ENCODE results near the gene DPYSL5.

The DPYSL5 gene

DNA sequence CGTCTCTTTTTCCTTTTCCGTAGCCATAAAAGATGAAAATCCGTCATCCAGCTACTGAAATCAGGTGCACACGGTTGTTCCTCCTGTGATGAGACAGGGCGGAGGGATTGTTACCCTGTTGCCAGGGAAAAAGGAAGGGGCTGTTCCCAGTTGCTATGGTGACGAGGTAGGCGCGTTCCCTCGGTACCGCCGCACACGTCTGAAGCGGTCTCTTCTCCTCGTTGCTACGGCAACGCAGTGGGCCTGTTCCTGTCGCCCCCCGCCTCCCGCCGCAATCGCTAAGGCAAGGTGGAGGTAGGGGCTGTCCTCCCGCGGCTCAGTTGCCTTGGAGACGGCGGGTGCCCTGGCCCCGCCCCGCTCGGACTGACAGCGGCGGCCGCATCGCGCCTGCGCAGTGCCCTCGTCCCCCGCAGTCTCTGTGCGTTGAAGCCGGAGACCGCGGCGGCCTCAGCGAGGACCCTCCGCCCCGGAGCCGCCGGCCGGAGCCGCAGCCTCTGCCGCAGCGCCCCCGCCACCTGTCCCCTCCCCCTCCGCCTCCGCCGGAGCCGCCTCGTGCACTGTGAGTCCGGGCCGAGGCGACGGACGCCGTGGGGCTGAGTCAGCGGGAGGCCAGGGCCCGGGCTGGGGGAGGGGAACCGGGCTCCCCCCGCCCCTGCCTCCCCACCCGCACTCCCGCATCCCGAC lies 122.5 kb downstream of the DPYSL5 start, which contains the start of gene MAPRE3:
Gene MAPRE3, plus strand, starts transcription at position 394 of the 684 bp plus-strand sequence. CDS start 51,582 bp downstream, outside the sequence.
- DNase-seq: peak; percentile 88

DNA sequence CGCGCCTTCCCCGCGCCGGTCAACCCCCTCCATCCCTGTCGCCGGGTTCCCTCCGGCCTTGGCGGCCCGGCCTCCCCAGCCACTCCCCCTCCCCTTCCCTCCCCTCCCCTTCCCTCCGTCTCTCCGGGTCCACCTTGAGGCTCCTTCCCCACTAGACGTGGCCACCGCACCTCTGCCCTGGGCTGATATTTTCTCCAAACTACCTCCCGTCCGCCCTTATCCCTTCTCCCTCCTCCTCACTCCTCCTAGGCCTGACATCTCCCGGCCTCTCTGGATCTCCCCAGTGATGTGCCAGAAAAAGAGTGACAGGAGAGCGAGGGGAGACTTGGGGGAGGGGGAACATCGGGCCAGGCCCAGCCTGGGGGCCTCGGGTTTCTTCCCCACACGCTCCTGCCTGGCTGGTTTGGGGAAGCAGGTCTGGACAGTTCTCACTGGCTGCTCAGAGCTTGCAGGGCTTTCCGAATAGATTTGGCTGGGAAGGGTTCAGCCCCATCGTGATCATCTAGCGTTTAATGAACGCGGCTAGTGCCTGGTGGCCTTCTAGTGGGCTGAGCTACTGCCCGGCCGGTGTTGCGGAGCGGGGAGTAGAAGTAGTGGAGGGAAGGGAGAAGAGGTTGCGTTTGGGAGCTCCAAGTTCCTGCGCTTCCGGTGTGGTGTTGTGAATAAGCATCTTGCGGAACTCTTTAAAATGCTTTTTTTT lies 123.1 kb downstream of the DPYSL5 start:
- DNase-seq: peak; percentile 28

GRCh38 chr2:26971911-26972786 lies 124.2 kb downstream of the DPYSL5 start:
- no peak for DNase-seq

DNA sequence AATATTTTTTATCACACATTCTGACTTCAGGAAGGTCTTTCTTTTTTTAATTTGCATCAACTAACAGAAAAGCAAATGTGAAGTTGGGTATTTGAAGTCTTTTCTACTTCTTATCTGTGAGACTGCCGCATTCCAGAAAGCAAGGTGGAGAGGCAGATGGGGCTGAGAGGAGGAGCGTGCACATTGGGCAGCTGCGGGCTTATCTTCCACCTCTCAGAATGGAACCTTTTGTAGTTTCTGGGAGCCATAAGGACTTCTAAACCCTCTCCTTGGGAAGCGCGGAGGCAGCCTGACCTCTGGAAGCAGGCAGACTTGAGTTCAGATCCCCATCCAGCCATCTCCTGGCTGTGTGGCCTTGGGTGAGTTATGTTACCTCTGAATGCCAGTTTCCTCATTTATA lies 126.4 kb downstream of the DPYSL5 start:
- DNase-seq: no peak

GRCh38 chr2:26975102-26975501 lies 127.2 kb downstream of the DPYSL5 start:
- no peak for DNase-seq

DNA sequence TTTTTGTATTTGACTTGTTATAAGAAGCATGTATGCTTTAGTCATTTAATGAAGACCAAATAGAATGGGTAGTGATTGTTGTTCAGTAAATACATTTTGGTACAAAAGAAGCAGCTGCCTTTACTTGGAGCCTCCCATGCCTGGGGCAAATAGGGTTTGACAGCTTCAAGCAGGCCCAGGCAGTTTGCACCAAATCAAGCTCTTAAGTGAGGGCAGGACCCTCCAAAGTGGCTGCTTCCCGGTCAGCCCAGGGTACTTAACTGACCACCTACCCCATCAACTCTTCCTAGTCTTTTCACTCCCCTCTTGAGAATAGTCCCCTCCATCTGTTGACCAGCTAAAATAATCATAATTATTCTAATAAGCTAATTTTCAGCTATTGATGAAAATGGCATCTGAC lies 127.7 kb downstream of the DPYSL5 start:
- no peak for DNase-seq

GRCh38 chr2:26976237-26976636 lies 128.3 kb downstream of the DPYSL5 start:
- no peak for DNase-seq

DNA sequence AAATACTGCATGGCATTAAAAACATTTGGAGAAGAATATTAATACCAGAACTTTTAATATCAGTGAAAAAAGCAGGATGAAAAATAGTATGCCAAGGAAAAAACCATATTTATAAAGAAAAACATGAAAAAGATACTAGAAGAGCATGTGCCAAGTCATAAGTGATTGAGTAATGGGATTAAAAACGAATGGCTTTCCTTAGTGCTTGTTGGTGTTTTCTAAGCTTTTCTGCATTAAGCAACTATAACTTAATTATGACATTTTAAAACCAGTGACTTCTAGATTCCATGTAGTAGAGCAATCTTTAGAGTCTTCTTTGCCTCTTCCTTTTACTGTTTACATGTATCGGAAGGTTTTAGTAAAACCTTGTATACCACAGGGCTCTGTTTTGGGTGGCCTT lies 129.1 kb downstream of the DPYSL5 start:
- no peak for DNase-seq

DNA sequence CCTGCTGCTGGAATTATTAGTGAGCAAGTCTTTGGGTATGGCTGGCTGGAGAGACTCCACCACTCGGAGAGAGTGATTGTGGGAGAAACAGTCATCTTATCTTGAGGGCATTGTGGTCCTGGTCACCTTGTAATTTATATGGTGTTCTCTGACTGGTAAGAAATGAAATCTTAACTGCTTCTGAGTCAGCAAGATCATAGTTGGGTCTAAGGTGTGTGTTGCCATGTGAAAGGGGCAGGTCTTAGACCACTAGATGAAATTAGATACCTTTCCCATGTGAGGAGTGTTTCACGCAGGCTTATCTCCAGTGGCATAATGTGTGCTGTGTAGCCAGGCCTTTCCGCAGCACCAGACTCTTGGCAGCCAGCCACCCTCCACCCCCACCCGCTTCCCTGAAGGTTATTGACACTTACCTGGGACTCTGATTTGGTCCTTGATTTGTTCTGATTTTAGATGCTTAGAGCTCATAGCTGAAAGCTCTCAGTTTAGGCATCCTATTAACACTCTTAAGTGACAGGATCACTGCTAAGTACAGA lies 130.2 kb downstream of the DPYSL5 start:
- peak; percentile 31 for DNase-seq

- no peak for DNase-seq
These were observed 131.8 kb downstream of the DPYSL5 start for GRCh38 chr2:26979741-26980140.

GRCh38 chr2:26980971-26981370 lies 133.0 kb downstream of the DPYSL5 start:
- no peak for DNase-seq

DNA sequence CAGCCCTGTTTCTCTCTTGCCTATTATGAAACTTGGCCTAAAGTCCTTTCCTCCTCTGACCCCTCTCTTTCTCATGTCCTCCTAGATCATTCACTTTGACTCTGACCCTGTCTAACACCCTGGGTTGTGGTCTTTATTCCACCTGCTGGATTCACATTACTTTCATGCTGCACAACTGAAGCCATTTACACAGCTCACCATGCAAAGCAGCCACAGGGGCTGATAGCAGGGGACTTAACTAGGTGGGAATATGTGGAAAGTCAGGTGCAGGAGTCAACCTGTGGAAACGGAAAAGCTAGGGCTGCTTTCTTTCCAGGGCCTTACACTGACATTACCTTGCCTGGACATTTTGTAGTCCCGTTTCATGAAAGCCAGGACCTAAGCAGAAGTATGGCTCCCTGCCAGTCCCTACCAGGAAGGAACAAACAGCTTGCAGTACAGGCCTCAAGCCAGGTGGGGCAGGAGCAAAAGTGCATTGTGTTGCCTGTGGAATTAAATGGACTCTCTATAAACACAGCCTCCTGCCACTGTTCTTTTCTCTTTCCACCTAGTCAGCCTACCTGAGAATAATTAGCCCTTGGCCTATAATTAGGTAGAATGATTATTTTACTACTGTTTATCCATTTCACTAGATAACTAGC lies 134.3 kb downstream of the DPYSL5 start:
- peak; percentile 83 for DNase-seq

DNA sequence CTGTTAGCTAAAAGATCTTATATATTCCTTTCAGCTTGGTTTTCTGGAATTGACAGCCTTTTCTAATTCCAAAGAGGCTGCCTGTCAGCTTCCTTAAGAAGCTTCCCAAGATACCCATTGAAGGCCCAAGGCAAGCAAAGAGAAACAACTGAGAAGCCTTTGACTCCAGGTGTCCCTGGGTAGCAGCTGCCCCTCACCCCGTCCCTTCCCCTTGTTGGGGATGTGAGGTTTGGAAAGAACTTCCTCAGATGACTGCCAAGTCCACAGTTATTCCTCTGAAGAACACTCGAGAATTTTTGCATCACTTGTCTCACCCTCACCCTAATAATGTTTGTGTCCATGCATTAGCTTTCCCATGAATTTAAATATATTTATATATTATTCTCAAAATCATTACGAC lies 135.8 kb downstream of the DPYSL5 start:
- no peak for DNase-seq

GRCh38 chr2:26985807-26986206 lies 137.9 kb downstream of the DPYSL5 start:
- no peak for DNase-seq

DNA sequence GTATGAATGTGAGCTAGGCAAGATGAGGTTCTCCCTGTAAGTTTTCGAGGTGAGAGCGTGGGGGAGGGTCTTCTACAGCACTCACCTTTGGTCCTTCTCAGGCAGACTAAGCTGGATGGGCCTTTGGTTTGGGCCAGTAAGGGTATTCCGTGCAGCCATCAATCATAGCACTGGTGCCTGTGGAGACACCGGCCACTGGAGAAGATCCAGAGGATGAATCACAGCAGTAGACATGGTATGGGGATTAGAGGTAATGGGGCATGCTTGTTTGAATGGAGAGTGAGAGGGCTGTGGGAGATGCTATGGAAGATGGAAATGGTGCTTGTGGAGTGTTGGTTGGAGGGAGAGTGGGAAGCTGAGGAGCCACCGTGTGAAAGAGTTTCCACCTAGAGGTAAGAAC lies 138.6 kb downstream of the DPYSL5 start:
- no peak for DNase-seq

GRCh38 chr2:26988058-26988860 lies 140.3 kb downstream of the DPYSL5 start:
- DNase-seq: no peak

DNA sequence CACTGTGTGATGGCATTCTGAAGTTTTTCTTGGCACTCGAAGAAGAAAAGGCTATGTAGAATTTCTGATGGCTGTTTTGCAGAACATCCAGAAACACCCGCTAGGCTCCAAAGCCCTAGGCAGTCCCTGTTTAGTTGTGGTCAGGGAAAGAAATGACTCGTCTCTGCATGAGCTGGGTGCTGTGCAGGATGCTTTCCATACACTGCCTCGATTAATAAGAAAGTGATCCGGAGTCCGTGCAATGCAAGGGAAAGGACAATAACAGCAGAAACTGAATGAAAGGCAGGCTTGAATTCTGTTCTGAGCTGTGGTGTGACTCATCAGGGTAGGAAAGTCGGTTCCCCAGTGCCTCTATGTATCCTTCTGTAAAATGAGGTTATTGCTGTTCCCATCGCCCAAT lies 141.2 kb downstream of the DPYSL5 start:
- no peak for DNase-seq

- no peak for DNase-seq
These were observed 143.8 kb downstream of the DPYSL5 start for GRCh38 chr2:26991717-26992116.

DNA sequence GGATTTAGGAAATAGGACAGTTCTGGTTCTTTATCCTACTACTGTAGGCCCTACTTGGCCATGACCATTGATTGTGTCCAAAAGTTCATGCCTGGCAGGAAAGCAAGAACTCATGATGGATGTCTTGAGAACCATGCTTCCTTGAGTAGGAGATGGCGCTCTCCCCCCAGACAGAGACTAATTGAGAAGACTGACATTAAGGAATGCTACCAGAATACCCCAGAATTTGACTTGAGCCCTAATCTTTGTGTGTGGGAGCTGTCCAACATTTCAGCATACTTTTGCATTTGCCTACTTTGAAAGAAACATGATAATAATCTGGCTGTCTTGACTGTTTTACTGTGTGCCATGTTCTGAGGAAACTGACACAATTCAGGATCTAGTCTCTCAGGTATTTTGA lies 145.8 kb downstream of the DPYSL5 start:
- no peak for DNase-seq

- DNase-seq: no peak
These were observed 147.1 kb downstream of the DPYSL5 start for GRCh38 chr2:26994983-26995382.

GRCh38 chr2:26997394-26997793 lies 149.5 kb downstream of the DPYSL5 start:
- no peak for DNase-seq

GRCh38 chr2:26998323-26998722 lies 150.4 kb downstream of the DPYSL5 start:
- DNase-seq: no peak
